Frontal cortex (tissue), 4 donors: Measurements from ENCODE around the gene CTRB2. TPM values are rescaled to one million over a fixed set of nuclear protein-coding genes. Genes with fewer than 3 reads are reported as not detected.
A peak's percentile ranks its signal among the peaks of the same experiment; 100 is the strongest.

ENCODE experiments used
- DNase-seq, 2 donors: peaks; one replicate each; pipeline ENCODE4 v3.0.0; 2012; ENCODE audit warnings: low spot score in 2 of 2
- FAIRE-seq: peaks from 2 replicates; lab custom pipeline; 2012; peaks lifted over from hg19 to GRCh38; lab: Jason Lieb, UNC
- total RNA-seq: library from RNA; depleted of rRNA; stranded (reverse); fragments of >200 nt; gene quantifications from one replicate; pipeline ENCODE4 v1.2.3, GENCODE V29; 2014
- donor health status: control.
- donor health status: control.
- donor health status: control.

Gene CTRB2
- not detected for total RNA-seq

DNA sequence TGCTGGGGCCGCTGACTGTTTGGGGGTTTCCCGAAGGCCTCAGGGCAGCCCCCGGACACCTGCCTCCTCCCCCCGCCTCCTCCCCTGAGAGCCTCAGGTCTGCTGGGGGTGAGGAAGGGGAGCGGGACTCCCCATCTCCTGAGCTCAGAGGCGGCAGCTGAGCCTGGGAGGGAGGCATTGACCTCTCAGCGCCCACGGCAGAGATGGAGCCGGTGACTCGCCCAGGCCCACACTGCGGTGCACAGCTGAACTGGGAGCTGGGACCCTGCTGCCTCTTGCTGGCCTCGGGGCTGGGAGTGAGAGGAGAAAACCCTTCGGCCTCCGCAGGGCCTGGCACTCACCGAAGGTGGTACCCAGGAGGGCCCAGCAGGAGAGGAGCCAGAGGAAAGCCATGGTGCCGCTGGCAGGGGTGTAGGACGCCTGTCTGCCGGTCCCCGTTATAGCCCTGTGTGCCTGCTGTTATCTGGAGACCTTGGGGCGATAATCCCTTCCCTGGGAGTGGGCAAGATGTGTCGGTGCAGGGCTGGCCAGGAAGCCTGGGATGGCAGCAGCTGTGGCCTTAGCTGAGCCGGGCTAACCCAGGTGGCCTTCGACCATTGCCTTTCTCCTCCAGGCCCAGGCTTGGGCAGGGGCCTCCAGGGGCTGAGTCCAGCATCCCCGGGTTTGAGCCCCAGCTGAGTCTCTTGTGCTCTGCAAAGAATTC is at the start of gene CTRB2:
Gene CTRB2, minus strand, starts transcription at position 413 of the 703 bp plus-strand sequence. Its CDS starts 20 bp downstream, at position 393.
- no peak for DNase-seq
- FAIRE-seq: no peak

- no peak for DNase-seq
- FAIRE-seq: no peak
Measured at GRCh38 chr16:75256059-75256571, 49.2 kb upstream of the CTRB2 start.

GRCh38 chr16:75254359-75254837 is 47.4 kb upstream of the CTRB2 start:
- FAIRE-seq: no peak
- DNase-seq: no peak

- FAIRE-seq: no peak
- DNase-seq: no peak
Measured at GRCh38 chr16:75252946-75253911, 46.3 kb upstream of the CTRB2 start.

DNA sequence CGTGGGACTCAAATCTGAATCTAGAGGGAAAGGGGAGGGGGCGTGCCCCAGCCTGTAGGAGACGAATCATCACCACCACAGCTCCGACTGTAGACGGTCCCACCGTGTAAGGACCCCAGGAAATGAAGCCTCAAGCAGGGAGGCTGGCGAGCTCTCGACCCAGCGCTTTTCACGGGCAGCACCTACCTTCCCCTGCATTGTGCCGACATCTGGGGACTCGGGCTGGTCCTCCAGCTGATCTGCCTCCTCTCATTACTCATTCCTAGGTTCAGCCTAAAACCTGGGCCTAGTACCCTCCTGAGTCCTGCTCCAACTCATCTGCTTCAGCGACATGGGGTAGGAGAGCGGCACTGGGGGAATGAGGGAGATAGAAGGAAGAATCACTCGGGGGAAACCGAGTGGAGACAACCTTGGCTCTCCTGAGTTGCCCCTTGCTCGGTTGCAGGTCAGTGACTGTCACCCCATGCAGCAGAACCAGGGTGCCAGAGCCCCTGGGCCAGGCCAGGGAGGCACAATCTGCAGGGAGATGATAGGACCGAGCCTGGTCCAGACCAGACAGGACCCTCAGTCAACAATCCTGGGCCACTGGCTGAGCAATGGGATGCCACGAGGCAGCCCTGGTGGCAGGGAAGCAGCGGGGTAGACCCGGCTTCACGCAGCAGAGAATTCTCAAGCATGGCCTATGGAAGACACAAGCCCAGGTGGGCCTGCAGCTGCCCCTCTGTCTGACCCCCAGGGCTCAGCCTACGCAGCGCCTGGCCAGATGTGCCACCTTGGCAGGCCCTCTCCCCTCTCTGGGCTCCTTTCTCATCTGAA is 45.3 kb upstream of the CTRB2 start:
- no peak for FAIRE-seq
- DNase-seq: no peak

DNA sequence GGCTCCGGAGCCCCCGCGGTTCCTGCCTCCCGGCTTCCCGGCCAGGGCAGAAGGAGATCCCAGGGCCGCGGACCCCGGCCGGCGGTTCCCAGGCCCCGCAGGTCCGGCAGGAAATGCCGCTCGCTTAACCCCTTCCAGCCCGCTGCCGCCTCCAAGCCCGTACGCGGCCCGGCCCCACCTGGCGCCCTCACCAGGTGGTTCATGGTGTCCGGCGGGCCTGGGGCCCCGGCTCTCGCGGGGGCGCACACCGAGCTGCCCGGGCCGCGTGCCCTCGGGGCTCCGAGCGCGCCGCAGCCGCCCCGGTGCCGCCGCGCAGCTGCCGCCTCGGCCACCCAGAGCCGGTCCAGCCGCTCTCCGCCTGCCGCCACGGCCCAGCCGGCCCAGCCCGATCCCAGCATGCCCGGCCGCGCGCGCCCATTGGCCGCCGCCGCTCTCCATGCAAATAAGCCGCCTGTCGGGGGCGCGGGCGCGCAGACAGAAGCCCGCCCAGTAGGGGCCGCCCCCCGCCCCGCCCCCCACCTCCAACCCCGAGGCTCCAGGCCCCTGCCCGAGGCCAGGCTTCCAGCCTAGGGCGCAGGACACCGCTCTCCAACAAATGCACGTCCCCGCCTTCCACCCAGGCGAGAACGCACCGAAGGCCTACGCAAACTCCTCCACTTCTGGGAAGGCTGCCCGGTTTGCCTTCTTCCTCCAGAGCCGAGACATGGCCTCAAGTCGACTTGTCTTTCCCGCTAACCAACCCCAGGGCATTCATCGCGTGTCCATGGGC is 44.5 kb upstream of the CTRB2 start, which contains the start of gene BCAR1:
Gene BCAR1, minus strand, starts transcription at position 345 of the 769 bp plus-strand sequence. Its CDS starts 142 bp downstream, at position 203.
- peak; percentile 90 to 94 for DNase-seq
- no peak for FAIRE-seq

DNA sequence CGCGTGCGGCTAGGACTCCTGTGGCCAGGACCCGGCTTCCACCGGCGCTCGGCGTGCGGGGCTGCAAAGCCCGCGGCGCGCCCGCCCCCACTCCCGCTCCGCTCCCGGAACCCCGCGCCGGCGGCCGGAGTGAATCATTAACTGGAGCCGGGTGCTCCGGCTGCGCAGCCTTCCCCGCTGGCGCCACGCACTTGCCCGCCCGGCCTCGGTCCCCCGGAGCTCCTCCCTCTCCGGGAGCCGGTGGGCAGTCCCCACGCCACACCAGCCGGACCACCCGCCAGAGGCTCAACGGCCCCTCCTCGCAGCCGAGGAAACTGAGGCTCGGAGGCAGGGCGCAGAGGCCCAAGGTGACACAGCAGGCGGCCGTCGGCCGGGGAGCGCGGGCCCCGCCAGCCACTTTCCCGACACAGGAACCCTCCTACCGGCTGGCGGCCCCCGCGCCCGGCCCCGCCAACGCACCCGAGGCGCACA is 43.9 kb upstream of the CTRB2 start:
- DNase-seq: peak; percentile 71 to 72

DNA sequence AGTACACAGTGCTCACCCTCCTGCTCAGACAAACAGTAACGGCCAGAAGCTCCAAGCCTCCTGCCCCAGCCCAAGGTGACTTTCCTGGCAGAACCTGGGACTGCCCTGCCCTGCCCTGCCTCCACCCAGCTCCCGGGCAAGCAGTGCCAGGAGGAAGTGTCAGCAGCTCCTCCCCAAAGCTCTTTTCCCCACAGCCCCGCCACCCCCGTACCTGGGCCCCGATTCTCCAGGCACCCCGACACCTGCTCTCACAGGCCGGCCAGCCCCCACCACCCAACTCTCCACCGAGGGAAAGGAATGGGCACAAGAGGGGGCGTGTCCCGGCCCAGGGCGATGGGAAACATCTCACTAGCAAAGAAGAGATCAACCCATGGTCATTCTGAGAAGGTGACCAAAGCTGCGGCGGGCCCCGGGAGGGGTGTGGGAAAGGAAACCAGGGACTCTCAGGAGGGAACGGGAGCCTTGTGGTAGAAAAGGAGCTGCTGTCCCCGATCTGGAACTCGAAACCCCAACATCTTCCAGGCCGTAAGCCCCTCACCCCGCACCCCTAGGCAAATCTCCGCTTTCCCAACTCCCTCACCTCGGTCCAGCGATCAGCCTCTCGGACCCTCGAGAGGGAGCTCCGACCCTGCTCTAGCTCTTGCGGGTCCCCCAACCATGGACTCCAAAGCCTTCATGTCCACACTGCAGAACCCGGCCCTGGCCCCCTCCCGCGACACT is 43.3 kb upstream of the CTRB2 start:
- DNase-seq: no peak
- FAIRE-seq: no peak

More for the DNA sequence above, 43.9 kb upstream of the CTRB2 start:
- FAIRE-seq: no peak

GRCh38 chr16:75249441-75249840 is 42.5 kb upstream of the CTRB2 start:
- FAIRE-seq (no peak), DNase-seq (no peak)

GRCh38 chr16:75248536-75249380 is 41.8 kb upstream of the CTRB2 start:
- DNase-seq (no peak), FAIRE-seq (no peak)

DNA sequence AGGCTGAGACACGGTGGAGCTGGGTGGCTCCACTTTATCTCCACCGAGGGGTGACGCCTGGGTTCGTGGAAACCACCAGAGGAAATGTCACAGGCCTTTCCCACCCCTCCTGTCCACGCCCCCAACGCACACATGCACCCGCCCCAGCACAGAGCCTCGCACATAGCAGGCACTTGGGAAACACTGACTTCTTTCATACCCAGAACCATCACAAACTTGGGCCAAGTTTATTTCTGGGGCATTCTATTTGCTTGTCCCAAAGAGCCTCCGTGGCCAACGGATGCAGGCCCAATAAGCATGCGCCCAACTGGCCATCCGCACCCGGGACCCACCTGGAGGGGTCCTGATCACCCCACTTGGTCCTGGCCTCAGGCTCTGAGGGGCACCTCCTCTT is 41.2 kb upstream of the CTRB2 start:
- no peak for FAIRE-seq

GRCh38 chr16:75247249-75247648 is 40.3 kb upstream of the CTRB2 start:
- FAIRE-seq: no peak
- DNase-seq: peak in 1 of 2 donors; percentile 71

More for the DNA sequence above, 41.2 kb upstream of the CTRB2 start:
- DNase-seq: peak in 1 of 2 donors; percentile 78

DNA sequence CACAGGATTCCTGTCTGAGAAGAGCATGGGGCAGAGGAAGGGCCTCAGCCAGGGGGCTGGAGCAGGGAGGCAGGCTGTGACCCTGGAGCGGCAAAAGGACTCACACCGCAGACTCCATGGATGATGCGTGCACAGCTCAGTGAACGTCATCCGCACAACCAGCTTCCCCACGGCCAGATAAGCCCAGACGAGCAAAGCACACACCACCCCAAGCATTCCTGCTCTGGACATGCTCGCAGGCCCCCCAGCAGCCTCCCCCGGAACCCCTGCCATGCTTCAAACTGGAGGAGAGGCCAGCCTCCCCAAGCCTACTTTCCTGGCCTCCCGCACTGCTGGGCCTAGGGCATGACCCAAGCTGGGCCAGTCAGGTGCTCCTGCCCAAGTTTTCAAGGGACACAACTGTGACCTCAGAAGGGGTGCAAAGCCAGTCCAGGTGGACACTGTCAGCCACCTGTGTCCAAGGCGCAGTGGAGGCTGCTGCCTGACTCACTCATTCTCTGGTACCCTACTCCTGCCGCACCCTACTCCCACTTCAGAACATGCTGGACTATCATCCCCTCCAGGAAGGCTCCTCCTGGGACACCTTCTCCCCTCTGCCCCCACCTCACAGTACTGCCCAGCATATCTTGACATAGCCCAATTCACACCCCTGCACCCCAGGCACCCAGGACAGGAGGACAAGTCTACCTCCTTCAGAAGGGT is 39.7 kb upstream of the CTRB2 start:
- DNase-seq (no peak), FAIRE-seq (no peak)

DNA sequence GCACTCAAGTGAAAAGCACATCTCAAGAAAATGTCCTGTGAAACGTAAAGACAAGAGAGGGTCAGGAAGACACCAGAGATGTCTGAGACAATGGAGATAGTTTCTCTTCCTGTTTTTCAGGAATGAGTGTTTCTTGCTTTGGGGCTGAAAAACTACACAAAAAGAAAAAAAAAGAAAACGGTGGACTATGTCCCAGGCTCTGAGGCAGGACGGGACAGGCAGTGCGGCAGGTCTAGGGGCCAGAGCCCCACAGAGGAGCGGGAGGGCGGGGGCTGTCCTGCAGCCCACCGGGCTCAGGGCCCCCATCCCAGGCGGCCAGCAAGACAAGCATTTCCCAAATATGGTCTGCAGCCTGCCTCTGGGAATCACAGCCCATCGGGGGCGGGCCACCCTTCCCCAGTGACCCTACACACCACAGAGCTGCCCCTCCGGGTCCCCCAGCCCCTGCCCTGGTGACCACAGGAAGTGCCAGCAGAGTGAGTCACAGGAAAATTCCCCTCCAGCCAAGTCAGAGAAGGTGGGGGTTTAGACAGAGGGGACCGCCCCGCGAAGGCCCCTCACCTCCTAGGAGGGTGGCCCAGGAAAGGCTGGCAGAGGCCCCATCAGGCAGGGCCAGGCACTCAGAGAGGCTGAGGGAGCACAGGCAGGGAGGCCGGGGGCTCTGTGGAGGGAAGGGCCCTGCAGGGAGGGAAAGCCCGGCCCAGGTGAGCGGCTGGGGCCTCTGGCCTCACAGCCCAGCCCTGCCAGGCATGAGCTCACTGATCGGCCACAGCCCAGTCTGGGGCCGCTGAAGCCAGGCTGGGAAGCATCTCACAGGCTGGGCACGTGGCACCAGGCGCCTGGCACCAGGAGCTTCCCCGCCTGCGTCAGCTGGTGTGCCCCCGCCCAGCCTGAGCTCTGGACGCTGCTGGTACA is 38.1 kb upstream of the CTRB2 start:
- FAIRE-seq (no peak), DNase-seq (peak; percentile 79 to 84)

GRCh38 chr16:75244225-75244809 is 37.4 kb upstream of the CTRB2 start:
- FAIRE-seq (no peak), DNase-seq (no peak)
